Astrocyte of the spinal cord (primary cell): ENCODE data around the gene IARS2.

Source experiments
- DNase-seq: peaks from one replicate; pipeline ENCODE4 v3.0.0; 2011; ENCODE audit warnings: low read depth, low spot score
- H3K4me3 ChIP-seq: 2 replicates; pipeline ENCODE4 v1.5.1; 2011; ENCODE audit warnings: low read depth, mild to moderate bottlenecking, low read length, moderate library complexity
- CTCF ChIP-seq: IDR thresholded peaks from 2 replicates; pipeline ENCODE4 v1.5.1; 2012; ENCODE audit warnings: low read depth, mild to moderate bottlenecking, low read length, inconsistent platforms
- in situ Hi-C: cut with HindIII; loops from 2 replicates; pipeline ENCODE4 v1.10.0; 2017; ENCODE audit warnings: low sequenced_read_pairs

The IARS2 gene

DNA sequence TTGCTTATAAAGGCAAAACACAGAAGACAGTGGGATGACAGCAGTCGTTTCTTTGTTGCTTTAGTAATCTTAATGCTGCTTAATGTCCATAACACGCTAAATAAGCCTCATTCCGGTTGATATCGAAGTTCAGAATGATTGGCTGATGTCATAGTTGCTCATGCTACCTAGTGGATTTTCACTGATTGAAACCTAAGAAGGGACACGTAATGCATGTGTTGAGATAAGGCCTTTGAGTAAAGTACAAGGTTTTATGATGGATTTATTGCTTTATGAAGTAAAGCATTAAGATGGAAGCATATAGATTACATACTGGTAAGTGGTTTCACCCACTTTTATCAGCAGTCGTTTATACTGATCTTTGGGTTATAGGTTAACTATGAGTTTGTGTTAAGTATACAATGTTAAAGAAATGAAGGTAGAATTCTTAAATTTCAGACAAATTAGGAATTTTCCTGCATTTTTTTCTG lies 25.1 kb downstream of the IARS2 start:
- DNase-seq, result no peak
- in situ Hi-C loops, result no loop called here
- no peak overlapping the region for H3K4me3 ChIP-seq
- no peak for TF ChIP-seq CTCF

GRCh38 chr1:220121791-220122530 lies 28.0 kb downstream of the IARS2 start:
- DNase-seq, result no peak
- TF ChIP-seq CTCF, result no peak
- in situ Hi-C loops, result no loop called here

DNA sequence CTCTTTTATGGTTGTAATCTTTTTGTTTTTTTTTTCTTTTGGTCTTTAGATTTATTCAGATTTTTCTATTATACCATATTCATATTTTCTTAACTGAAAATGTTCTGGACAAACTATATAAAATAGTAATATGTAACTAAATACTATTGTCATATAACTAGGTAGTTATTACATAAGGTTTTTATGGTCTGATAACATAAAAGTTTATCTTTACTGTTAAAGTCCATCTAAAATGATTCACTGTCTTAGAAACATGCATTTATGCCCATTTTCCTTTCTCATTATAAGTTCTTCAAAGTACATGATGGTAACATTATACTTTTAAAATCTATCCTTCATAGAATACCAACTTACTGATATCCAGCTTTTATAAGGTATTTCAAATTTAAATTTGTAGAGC lies 29.1 kb downstream of the IARS2 start:
- TF ChIP-seq CTCF, result no peak

More at GRCh38 chr1:220121791-220122530, 28.0 kb downstream of the IARS2 start:
- no peak overlapping the region for H3K4me3 ChIP-seq

DNA sequence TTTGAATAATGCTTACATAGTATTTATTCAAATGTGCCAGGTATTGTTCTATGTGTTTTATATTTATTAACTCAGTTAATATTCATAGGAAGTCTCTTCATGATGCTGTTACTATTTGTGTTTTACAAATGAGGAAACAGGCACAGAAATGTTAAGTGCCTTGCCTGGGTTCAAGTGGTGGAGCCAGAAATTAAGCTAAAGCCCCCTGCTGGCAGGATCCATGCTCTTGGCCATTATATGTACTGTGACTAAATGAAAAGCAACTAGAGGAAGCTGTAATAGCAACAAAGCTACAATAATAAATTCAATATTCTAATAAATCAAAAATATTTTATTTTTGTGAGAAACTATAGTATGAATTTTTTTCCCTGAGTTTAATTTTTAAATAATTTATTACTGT lies 30.0 kb downstream of the IARS2 start:
- in situ Hi-C loops, result no loop called here
- no peak overlapping the region for H3K4me3 ChIP-seq
- TF ChIP-seq CTCF, result peak; percentile 46
- no peak for DNase-seq

More for the DNA sequence above, 29.1 kb downstream of the IARS2 start:
- no peak for DNase-seq
- in situ Hi-C loops, result no loop called here
- H3K4me3 ChIP-seq, result no peak overlapping the region

GRCh38 chr1:220124542-220124941 lies 30.6 kb downstream of the IARS2 start:
- peak; percentile 19 for DNase-seq
- TF ChIP-seq CTCF, result no peak
- H3K4me3 ChIP-seq, result no peak overlapping the region
- in situ Hi-C loops, result no loop called here

DNA sequence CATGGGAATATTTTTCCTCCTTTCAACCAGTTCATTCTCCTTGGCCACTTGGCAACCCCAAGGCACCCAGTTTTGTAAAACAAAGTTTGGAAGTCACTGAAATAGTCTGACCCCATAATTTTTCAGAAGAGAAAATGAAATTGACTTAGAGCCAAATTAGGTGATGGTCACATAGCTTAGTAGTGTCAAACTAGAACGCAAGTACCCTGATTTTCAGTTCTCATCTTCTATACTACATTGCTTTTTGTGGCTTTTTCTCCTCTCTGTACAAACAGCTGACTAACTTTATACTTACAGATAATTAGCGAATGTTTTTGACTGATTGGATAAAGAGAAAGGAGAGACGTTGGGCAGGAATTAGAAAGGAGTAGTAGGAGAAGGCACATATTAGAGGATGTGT lies 33.1 kb downstream of the IARS2 start:
- no peak overlapping the region for H3K4me3 ChIP-seq
- TF ChIP-seq CTCF, result no peak
- in situ Hi-C loops, result no loop called here
- DNase-seq, result no peak
